Fibroblast of gingiva (primary cell): ENCODE results near the gene SS18L1.

ENCODE experiments used
- DNase-seq: peaks from one replicate; pipeline ENCODE4 v3.0.0-alpha.2; 2011; ENCODE audit warnings: low read depth

Gene SS18L1

DNA sequence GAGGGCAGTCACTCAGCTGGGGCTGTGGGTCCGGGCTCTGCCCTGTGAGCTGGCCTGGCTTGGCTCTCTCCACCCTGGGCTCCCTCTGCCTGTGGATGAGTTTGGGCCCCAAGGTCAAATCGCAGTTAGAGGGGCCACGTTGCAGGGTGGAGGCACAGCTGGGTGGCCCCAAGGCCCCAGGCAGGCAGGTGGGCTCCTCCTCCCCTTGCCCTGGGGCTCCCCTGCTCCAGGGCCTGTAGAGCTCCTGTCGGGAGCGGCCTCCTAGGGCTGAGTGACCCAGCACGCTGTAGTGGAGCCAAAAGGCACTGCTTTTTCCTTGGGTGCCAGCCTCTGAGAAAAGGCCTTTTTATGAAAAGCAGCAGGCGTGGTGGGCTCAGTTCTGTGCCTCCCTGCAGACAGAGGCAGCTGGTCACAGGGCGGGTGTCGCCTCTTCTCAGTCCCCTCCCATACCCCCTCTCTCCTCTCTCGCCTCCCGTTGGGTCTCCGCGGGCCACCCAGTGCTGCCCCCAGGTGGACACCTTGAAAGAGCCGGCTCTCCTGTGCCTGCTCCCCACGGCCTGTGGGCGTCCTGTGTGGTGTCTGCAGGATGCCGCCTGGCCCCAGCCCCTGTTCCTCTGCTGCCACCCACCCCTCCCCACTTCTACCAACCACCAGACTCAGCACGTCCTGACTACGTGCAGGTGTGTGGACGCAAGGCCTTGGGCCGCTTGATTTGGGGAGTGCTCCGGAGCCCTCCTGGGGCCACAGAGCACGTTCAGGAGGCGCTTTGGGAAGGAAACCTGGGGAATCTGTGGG is 13.2 kb downstream of the SS18L1 start:
- DNase-seq: peak; percentile 24

DNA sequence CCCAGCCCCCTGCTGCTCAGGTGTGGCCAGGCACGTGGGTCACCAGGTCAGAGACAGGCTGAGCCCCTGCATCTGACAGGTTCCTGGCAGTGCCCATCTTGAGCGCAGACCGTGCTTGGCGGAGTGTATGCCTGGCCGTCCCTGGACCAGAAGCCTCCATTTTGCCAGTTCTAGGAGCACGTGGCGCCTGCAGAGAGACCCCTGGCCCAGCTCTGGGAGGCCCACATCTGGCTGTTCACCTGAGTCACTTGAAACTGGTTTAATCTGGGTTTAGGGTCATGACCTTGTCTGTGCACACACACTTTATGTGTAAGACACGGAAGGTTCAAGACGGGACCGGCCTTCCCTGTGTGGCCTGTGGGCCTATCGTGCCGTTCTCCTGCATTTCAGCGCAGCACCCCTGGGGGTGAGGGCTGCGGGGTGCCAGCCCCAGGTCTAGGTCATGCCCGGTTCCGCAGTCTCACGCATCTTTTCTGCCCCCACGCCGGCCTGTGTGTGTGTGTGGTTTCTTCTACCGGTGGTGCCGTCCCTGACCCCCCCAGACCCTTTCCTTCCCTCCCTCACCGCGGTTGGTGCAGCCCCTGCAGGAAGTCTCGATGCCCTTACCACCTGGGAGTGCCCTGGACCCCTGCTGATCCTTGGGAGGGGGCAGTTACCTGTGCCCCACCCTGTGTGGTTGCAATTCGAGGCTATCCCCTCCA is 14.0 kb downstream of the SS18L1 start:
- no peak for DNase-seq

DNA sequence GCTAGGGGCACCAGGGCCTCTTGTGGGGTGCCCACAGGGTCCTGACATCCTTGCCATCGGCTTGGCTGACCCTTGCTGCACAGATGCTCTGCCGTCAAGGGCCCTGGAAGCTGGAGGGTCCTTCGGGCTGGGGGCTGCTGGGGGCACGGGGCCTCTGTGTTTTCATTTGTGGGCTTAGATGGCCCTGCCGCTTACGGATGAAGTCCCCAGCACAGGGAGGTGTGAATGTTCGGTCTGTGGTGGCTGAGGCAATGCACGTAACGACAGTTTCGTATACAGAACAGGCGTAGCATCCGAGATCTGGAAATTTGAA is 14.5 kb downstream of the SS18L1 start:
- no peak for DNase-seq

DNA sequence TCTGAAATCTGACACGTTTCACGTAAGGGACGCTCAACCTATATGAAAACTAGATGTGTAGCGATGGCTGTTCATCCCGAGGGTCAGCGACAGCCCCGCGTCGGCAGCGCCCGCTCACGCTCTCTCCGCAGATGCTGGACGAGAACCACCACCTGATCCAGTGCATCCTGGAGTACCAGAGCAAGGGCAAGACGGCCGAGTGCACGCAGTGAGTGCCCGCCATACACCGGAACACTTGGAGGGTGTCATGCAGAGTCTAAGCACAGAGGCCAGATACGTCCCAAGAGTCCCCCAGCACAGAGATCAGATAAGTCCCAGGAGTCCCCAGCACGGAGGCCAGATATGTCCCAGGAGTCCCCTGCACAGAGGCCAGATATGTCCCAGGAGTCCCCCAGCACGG is 15.0 kb downstream of the SS18L1 start:
- no peak for DNase-seq

DNA sequence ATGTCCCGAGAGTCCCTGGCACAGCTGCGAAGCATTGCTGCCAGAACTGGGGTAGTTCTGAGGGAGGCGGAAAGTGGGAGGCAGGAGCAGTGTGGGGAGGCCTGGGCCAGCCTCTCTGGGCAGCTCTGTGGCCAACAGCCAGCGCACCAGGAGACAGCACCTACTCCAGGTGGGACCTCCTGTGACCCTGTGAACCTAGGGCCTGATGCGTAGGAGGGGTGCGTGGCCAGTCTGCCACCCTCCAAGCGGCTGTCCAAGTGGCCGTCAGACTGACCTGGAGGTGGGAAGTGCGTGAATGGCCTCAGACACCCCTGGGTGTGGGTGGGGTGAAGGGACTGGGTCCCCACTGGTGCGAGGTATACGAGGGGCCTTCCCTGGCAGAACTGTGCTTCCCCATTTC is 15.5 kb downstream of the SS18L1 start:
- DNase-seq: no peak

DNA sequence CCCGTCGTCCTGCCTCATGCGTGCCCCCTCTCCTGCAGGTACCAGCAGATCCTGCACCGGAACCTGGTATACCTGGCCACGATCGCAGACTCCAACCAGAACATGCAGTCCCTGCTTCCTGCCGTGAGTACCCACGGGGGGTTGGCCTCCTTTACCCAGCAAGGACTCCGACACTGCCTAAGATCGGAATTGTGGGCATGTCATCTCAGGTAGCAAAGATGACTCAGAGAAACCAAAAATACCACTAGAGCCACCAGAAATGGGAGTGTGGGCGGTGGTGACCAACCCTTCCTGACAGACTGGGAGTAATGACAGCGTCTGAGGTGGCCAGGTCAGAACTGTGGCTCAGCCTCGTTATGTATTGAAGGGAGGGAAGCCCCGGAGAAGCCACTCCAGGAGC is 16.3 kb downstream of the SS18L1 start:
- DNase-seq: no peak

DNA sequence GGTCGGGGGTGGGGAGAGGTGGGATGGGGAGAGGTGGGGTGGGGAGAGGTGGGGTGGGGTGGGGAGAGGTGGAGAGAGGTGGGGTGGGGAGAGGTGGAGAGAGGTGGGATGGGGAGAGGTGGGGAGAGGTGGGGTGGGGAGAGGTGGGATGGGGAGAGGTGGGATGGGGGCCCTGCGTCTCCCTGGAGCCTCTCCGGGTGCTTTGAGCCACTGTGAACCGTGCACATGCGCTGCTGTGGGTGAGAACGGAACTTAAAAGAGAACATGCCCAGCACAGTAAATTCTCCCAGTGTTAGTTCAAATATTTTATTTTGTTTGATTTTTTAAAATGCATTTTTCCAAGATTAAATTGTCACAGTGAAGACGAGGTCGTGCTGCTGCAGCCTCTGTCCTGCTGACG is 16.7 kb downstream of the SS18L1 start:
- DNase-seq: no peak

DNA sequence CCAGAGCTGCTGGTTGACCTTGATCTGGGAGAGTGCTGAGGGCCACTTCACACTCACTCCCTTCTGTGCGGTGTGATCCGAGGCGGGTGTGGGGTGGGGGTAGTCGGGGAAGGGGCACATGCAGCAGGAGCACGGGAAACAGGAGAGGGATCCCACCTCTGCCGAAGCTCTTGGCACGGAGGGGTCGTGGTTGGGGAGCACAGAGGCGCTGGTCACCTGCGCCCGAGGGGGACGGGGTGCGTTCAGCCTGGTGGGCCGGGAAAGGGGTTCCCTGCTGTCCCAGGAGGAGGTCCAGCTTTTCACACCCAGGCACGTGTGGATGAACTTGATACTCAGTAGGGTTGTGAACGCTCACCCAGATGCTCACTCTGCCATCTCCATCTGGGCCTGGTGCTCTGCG is 17.3 kb downstream of the SS18L1 start:
- no peak for DNase-seq

DNA sequence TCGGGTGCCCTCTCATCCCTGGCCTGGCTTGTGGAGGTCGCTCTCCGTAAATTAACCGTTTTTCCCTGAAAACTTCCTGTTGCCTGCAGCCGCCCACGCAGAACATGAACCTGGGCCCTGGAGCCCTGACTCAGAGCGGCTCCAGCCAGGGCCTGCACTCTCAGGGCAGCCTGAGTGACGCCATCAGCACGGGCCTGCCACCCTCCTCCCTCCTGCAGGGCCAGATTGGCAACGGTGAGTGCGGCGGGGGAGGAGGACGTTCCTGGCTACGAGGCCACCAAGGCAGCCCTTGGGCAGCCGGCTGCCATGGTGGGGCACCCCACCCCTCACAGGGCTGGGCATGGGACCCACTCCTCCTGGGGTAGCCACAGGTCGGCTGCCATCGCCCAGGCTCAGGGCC is 17.8 kb downstream of the SS18L1 start:
- DNase-seq: no peak

DNA sequence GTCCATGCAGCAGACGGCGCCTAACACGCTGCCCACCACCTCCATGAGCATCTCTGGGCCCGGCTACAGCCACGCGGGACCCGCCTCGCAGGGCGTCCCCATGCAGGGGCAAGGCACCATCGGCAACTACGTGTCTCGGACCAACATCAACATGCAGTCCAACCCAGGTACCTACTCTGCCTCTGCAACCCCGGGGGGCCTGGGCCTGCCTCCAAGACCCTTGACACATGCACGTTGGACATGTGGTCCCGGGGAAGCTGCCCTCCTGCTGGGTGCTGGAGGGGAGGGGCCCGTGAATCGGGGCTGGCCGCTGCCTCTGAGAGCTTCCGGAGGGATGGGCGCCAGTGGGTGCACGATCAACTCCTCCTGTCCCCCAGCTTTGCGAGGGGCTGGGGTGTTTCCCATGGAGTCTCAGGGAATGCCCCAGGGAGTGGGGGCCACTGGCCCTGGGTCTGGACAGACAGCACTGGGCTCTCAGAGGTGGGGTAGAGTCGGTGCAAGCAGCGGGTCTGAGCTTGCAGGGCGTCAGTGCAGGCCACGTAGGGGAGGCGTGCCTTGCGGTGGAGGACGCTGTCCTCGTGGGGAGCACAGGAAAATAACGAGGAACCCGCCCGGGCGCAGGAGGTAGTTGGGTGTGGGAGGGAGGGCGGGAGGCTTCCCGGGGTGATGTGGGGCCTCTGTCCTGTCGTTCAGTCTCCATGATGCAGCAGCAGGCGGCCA is 19.4 kb downstream of the SS18L1 start:
- DNase-seq: no peak

DNA sequence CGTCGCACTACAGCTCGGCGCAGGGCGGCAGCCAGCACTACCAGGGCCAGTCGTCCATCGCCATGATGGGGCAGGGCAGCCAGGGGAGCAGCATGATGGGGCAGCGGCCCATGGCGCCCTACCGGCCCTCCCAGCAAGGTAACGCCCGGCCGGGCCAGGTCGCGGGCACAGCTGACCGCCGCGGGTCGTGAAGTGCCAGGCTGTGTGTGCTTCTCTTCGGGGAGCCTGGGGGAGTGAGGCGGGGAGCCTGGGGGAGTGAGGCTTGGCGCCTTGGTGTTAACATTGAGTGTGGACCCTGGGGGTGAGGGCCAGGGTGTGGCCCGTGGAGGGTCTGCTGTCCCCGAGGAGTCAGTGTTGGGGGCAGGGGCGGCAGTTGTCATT is 19.9 kb downstream of the SS18L1 start:
- DNase-seq: no peak

DNA sequence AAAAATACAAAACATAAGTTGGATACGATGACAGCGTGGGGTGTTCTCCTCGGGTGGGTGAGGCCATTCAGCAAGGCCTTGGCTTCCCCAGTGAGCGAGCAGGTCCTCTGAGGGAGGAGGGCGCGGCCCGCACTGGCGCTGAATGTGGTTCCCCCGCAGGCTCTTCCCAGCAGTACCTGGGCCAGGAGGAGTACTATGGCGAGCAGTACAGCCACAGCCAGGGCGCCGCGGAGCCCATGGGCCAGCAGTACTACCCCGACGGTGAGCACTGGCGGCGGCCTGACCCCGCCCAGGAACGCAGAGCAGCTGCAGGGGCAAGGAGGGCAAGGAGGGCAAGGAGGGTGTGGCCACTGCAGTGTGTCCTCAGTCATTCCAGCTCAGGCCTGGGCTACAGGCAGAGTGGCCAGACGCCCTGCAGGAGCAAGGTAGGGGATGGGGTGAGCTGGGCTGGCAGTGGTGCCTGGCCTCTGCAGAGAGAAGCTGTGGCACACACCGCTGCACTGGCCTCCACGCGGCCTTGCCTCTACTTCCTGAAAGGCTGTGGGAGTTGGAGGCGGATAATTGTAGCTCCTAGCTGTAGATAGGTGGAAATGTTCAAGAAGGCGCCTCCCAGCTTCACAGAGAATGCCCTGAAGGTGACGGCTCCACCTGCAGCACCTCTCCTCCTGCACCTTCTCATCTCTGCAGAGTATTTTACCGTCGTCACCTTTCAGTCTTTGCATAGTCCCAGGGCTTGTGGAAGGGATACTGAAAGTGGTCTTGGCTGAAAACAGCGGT is 20.6 kb downstream of the SS18L1 start:
- no peak for DNase-seq

DNA sequence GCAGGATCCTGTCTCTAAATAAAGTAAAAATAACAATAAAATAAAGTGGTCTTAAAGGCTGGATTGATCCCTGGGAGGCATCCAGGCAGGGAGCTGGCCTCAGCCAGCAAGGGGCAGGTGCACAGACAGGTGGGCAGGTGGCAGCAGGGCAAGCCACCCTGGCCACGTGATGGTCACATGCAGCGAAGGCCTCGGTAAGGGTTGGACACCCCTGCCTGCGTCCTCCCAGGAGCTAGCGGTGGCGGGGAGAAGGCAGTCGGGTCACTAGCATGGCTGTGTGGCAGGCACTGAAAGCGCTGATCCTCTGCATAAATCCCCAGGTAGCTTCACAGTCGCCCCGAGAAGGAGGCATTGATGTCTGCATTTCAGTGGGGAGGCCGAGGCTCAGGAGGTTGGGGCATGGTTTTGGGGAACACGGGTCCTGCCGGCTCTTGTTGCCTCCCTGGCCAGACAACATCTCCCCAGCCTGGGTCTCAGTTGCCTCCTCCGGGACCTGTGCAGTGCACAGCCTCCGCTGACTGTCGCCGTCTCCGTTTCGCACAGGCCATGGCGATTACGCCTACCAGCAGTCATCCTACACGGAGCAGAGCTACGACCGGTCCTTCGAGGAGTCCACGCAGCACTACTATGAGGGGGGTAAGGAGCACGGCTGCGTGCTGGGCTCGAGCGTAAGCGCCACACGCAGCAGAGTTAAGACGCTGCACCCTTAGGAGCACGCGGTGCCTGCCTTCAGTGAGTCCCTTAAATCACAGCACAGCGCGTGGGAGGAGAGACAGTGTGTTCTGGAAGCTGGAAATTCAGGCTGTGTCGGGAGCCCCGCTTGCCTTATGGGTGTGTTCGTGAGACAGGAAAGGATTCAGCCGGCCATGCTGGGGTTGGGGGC is 21.6 kb downstream of the SS18L1 start:
- DNase-seq: no peak

DNA sequence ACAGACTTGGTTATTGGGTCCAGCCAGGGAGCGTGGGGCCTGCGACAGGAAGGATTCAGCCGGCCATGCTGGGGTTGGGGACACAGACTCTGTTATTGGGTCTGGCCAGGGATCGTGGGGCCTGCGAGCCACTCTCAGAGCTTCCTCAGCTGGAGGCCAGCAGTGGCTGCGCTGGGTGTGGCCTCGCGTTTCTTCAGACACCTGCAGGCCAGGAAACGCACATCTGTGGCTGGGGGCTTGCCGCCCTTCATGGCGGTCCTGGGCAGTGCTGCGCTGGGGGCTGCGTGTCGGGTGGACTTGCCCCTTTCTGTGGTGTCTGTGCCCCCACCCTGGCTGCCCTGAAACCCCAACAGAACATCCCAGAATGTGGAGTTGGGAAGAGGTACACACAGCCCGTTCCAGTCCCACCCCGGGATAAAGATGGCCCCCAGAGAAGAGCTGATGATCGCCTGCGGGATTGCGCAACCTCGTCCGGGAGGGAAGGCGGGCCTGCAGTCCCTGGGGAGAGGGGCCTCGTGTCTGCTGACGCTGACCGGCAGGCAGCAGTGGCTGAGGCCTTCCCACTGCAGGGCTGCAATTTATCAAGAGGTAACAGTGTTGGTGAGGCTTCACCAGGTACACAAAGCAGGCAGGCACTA is 22.3 kb downstream of the SS18L1 start:
- no peak for DNase-seq

DNA sequence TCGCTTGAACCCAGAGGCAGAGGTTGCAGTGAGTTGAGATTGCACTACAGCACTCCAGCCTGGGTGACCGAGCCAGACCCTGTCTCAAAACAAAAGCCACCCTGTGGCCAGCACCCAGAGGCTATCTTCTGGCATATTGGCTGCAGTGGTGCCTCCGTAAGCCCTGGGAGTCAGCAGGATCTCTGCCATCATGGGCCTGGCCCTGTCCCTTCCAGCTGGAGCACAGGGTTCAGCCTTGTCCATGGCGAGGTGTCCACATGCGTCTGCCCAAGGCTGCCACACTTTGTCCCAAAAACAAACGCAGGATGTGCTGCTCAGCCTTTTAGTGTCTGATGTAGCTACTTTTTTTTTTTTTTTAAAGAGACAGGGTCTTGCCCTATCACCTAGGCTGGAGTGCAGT is 23.9 kb downstream of the SS18L1 start:
- no peak for DNase-seq

DNA sequence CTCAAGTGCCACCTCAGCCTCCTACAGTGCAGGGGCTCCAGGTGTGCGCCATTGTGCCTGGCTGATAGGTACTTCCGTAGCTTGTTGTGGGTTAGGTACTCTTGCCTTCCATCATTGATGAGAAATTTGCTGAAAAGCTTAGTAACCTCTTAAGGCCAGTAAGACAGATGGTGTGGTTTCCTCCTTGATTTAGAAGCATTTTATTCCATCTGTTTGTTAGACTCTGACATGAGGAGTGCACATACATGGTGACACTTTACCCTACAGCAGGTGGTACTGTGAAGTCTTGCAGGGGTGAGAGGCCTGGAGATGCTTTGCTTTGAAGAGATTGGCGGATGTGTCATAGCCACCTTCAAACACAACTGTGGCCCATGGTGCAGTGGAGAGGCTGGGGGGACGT is 24.5 kb downstream of the SS18L1 start:
- no peak for DNase-seq

DNA sequence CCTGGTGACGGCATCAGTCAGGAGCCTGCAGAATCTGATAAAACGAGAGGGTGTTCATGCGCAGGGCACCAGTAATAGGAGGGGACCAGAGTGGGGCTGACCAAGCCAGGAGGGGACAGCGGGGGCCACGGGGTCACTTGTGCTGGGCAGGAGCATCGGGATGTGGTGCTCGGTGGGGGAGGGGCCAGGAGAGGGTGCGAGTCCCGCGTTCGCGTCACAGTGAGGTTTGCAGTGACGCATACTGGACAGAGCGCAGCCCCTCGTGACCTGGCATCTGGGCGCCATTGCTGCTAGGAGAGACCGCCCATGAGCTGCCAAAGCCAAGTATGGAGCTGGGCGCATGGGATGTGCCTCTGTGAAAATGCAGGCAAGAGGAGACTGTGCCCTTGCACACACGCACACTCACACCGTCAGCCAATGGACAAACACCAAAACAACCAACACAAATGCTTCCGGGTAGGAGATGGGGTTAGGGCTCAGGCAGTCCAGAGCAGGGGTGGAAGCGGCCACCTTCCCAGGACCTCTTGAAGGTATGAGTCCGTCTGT is 25.4 kb downstream of the SS18L1 start:
- no peak for DNase-seq

DNA sequence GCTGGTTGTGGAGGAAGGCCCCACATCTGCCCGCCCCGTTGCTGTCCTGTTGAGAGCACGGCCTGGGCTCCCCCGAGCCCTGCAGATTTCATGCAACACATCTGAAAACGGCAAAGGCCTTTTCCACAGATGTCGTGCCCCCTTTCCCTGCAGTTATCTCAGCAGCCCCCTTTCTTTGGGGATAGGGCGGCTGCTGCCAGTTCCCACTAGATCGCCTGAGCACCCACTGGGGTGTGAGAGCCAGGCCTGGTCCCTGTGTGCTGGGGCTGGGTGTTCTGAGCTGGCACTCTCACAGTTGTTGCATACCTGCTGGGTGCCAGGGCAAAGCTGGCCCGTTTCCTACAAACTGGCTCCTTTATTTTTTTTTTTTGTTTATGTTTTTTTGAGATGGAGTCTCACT is 27.0 kb downstream of the SS18L1 start:
- no peak for DNase-seq

DNA sequence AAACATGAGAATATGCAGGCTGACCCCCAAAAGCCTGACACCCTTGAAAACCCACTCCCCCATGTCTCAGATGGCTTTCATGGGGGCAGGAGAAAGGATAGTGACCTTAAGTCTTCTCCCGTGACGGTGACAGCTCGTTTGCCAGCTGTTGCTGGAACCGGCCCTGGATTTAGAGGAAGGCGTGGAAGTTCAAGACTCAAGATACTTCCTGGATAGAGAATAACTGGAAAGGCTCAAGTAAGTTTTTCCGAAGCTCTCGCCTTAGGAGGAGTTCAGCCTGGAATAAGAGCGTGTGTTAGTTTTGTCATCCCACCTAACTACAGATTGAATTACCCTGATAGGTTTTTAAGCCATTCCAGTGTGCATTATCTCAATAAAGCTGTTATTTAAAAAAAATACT is 27.7 kb downstream of the SS18L1 start:
- DNase-seq: no peak

DNA sequence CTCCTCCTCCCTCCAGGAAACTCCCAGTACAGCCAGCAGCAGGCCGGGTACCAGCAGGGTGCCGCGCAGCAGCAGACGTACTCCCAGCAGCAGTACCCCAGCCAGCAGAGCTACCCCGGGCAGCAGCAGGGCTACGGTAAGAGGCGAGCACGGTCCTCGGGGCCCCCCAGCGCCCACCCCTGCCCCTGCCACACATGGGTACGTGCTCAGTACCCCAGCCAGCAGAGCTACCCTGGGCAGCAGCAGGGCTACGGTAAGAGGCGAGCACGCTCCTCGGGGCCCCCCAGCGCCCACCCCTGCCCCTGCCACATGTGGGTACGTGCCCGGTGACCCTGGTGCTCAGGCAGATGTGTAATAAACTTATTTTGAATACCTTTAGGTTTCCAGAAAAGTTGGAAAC is 29.1 kb downstream of the SS18L1 start:
- no peak for DNase-seq
